Panc1 (cell line): ENCODE data around the gene MAP2. TPM values are rescaled to one million over a fixed set of nuclear protein-coding genes. Genes with fewer than 3 reads are reported as not detected.

Experiments
- ATAC-seq: fragments of 200-7000 bp; cut with Tn5 transposase; 2 replicates; pipeline ENCODE4 v1.9.1; 2020; ENCODE audit warnings: mild to moderate bottlenecking, moderate library complexity
- BruUV-seq: library from RNA; stranded (reverse); fragments of 400-500 nt; replicated peaks from 2 replicates; lab custom pipeline; 2021; lab: Mats Ljungman, UMichigan
- CTCF ChIA-PET: fragments of 300-600 bp; sonication (Branson Sonifier 250); formaldehyde crosslinking; loops from one replicate; lab custom pipeline; 2022; ENCODE audit warnings: antibody characterized with exemption; lab: Charles Lee
- POLR2A ChIA-PET: fragments of 300-600 bp; sonication (Branson Sonifier 250); formaldehyde crosslinking; loops from one replicate; lab custom pipeline; 2022; ENCODE audit warnings: antibody characterized with exemption; lab: Charles Lee
- DNase-seq: peaks from one replicate; pipeline ENCODE4 v3.0.0-alpha.2; 2010; ENCODE audit warnings: low read depth, low spot score
- H3K27ac ChIP-seq: 2 replicates; pipeline ENCODE4 v1.5.1; 2011; ENCODE audit warnings: mild to moderate bottlenecking, low read length, inconsistent platforms
- H3K27me3 ChIP-seq: fragments of 200-500 bp; sonication (Bioruptor generic); 2 replicates; pipeline ENCODE4 v1.6.0; 2014; ENCODE audit warnings: low read length, inconsistent platforms; ENCODE audit not compliant: control insufficient read depth, insufficient read depth
- H3K36me3 ChIP-seq: fragments of 200-500 bp; sonication (Bioruptor generic); 2 replicates; pipeline ENCODE4 v1.5.1; 2014; ENCODE audit warnings: inconsistent platforms, mild to moderate bottlenecking, low read length, moderate library complexity; ENCODE audit not compliant: control insufficient read depth, insufficient read depth
- H3K4me1 ChIP-seq: 2 replicates; pipeline ENCODE4 v1.5.1; 2011; ENCODE audit warnings: inconsistent platforms, mild to moderate bottlenecking, low read length, moderate library complexity; ENCODE audit not compliant: control insufficient read depth, insufficient read depth
- H3K4me3 ChIP-seq, 2 experiments: 2 replicates each; pipeline ENCODE4 v1.5.1; 2011 to 2012; ENCODE audit warnings: low read depth in 2 of 2, low read length in 2 of 2, mild to moderate bottlenecking in 2 of 2, inconsistent platforms in 1 of 2, moderate library complexity in 1 of 2
- H3K9me3 ChIP-seq: fragments of 200-500 bp; sonication (Bioruptor generic); 2 replicates; pipeline ENCODE4 v1.5.1; 2014; ENCODE audit warnings: low read depth, mild to moderate bottlenecking, inconsistent platforms, low read length, moderate library complexity; ENCODE audit not compliant: control insufficient read depth, insufficient read depth
- CTCF ChIP-seq: fragments of 450-650 bp; IDR thresholded peaks from 2 replicates; pipeline ENCODE4 v1.5.1; 2017; ENCODE audit warnings: mild to moderate bottlenecking
- POLR2AphosphoS5 ChIP-seq: IDR thresholded peaks from 2 replicates; pipeline ENCODE4 v1.6.1; 2012; ENCODE audit warnings: mild to moderate bottlenecking, low read depth, low read length, moderate library complexity
- SIN3A ChIP-seq: IDR thresholded peaks from 2 replicates; pipeline ENCODE4 v1.6.1; 2012; ENCODE audit warnings: low read depth, mild to moderate bottlenecking, low read length, moderate library complexity, borderline replicate concordance; ENCODE audit not compliant: insufficient read depth
- TCF7L2 ChIP-seq: IDR thresholded peaks from 2 replicates; pipeline ENCODE4 v1.6.1; 2011; ENCODE audit warnings: mild to moderate bottlenecking, low read depth, low read length, inconsistent platforms
- in situ Hi-C: cut with HindIII; loops from 2 replicates; pipeline ENCODE4 v1.10.0; 2016; ENCODE audit warnings: low sequenced_read_pairs, low pct_unique_long_range_greater_than_20kb
- intact Hi-C: fragments of 100-400 bp; cut with micrococcal nuclease; formaldehyde crosslinking; loops from one replicate; pipeline ENCODE4 v1.10.0; 2022; ENCODE audit not compliant: unreplicated experiment
- total RNA-seq: library from RNA; stranded (reverse); gene quantifications from one replicate; pipeline ENCODE4 v1.2.1, GENCODE V29; 2021; ENCODE audit not compliant: unreplicated experiment
- TF ChIP-seq, protein P1 (sequence below), 2 experiments: IDR thresholded peaks; 2 replicates each; pipeline ENCODE4 v1.6.1; 2011 to 2012; ENCODE audit warnings: low read depth in 2 of 2, control low read depth in 1 of 2, low read length in 1 of 2, mild to moderate bottlenecking in 1 of 2, moderate library complexity in 1 of 2; ENCODE audit not compliant: insufficient read depth in 1 of 2

The MAP2 gene
- total RNA-seq, 1 experiment from 2014 or later: 44.9 TPM

DNA sequence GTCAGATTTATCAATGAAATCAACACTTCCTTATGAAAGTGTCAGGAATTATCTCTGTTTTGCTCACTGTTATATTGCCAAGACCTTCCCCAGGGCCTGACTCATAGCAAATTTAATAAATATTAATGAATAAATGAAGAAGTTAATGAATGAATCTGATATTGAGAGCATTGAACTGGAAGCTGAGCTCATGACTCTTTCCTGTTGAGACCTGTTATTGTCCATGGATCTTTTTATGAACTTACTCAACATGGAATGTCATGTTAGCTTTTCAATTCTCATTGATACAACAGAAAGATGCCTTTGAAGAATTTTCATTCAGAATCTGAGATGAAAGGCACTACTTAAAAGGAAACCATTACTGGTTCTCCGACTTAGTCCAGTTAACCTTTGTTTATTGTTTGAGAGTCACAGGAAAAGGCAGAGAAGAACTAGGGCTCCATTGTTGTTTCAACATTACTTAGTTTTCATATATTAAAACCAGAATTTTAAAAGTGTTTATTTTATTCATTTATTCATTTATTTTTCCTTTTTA is 257.4 kb downstream of the MAP2 start:
- Histone ChIP-seq H3K27ac (no peak overlapping the region), H3K9me3 (no peaks in the 10 kb centered on the region), H3K4me3 (no peak overlapping the region), H3K27me3 (no peaks in the 10 kb centered on the region), H3K36me3 (no peaks in the 10 kb centered on the region), H3K4me1 (no peaks in the 10 kb centered on the region)
- TF ChIP-seq TCF7L2 (no peak), POLR2AphosphoS5 (no peak), CTCF (no peak), SIN3A (no peak)
- TF ChIP-seq, protein P1, sequence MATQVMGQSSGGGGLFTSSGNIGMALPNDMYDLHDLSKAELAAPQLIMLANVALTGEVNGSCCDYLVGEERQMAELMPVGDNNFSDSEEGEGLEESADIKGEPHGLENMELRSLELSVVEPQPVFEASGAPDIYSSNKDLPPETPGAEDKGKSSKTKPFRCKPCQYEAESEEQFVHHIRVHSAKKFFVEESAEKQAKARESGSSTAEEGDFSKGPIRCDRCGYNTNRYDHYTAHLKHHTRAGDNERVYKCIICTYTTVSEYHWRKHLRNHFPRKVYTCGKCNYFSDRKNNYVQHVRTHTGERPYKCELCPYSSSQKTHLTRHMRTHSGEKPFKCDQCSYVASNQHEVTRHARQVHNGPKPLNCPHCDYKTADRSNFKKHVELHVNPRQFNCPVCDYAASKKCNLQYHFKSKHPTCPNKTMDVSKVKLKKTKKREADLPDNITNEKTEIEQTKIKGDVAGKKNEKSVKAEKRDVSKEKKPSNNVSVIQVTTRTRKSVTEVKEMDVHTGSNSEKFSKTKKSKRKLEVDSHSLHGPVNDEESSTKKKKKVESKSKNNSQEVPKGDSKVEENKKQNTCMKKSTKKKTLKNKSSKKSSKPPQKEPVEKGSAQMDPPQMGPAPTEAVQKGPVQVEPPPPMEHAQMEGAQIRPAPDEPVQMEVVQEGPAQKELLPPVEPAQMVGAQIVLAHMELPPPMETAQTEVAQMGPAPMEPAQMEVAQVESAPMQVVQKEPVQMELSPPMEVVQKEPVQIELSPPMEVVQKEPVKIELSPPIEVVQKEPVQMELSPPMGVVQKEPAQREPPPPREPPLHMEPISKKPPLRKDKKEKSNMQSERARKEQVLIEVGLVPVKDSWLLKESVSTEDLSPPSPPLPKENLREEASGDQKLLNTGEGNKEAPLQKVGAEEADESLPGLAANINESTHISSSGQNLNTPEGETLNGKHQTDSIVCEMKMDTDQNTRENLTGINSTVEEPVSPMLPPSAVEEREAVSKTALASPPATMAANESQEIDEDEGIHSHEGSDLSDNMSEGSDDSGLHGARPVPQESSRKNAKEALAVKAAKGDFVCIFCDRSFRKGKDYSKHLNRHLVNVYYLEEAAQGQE (IDR thresholded peaks at IDR 0.05; ENCODE audit: insufficient read depth in 1 of 2, low read depth in 2 of 2, low read length in 1 of 2): no peak
- ChIA-PET CTCF (no interaction called here), POLR2A (no interaction called here)
- intact Hi-C loops: no loop called here
- DNase-seq: no peak
- TSS peak; percentile 7 for BruUV-seq
- ATAC-seq: no peak
- in situ Hi-C loops: no loop called here

GRCh38 chr2:209682646-209683045 is 258.8 kb downstream of the MAP2 start:
- Histone ChIP-seq H3K36me3 (no peaks in the 10 kb centered on the region), H3K9me3 (no peaks in the 10 kb centered on the region), H3K27ac (no peak overlapping the region), H3K27me3 (no peaks in the 10 kb centered on the region), H3K4me1 (no peaks in the 10 kb centered on the region), H3K4me3 (no peak overlapping the region)
- POLR2A ChIA-PET: no interaction called here
- CTCF ChIA-PET: no interaction called here
- BruUV-seq: no TSS peak
- intact Hi-C loops (no loop called here), in situ Hi-C loops (no loop called here)
- ATAC-seq (no peak), DNase-seq (no peak)
- TF ChIP-seq, protein P1 (IDR thresholded peaks at IDR 0.05; ENCODE audit: insufficient read depth in 1 of 2, low read depth in 2 of 2, low read length in 1 of 2): no peak
- TF ChIP-seq CTCF (no peak), POLR2AphosphoS5 (no peak), SIN3A (no peak), TCF7L2 (no peak)
